ENCODE data around the gene PDP2. TPM values are rescaled to one million over a fixed set of nuclear protein-coding genes. Genes with fewer than 3 reads are reported as not detected.

The PDP2 gene
- total RNA-seq, 2 experiments from 2014 or later = 3.3 to 5.9 TPM

- Mint-ChIP-seq H3K27me3 (no peaks in the 10 kb centered on the region), H3K36me3 (ENCODE audit: low read depth) (no peaks in the 10 kb centered on the region), H3K9me3 (no peaks in the 10 kb centered on the region), H3K27ac (no peak overlapping the region), H3K4me1 (ENCODE audit: low read depth) (no peaks in the 10 kb centered on the region), H3K4me3 (no peak overlapping the region)
- Histone ChIP-seq H3K4me3 (ENCODE audit: low read length) (no peak overlapping the region), H3K9me3 (ENCODE audit: control insufficient read depth in 1 of 2, insufficient read depth in 1 of 2, low read length in 2 of 2) (no peaks in the 10 kb centered on the region), H3K27me3 (ENCODE audit: control insufficient read depth in 1 of 2, insufficient read depth in 2 of 2, low read length in 2 of 2) (no peaks in the 10 kb centered on the region), H3K4me1 (ENCODE audit: insufficient read depth, low read length) (peaks cover 3% of the 10 kb centered on the region), H3K36me3 (ENCODE audit: insufficient read depth, low read length) (no peaks in the 10 kb centered on the region), H3K27ac (ENCODE audit: low read depth in 1 of 2, low read length in 2 of 2) (no peak overlapping the region)
- no peak for DNase-seq
- no peak for ATAC-seq (ENCODE audit: poor library complexity)
- POLR2A ChIA-PET = no interaction called here
- intact Hi-C loops (cut with DNase I, micrococcal nuclease) = loop anchor here in 1 of 2 experiments (5.0 kb wide), 1 partner anchor 53 kb away; no protein-coding TSS in a partner anchor
- CTCF ChIA-PET = no interaction called here
- no peak for TF ChIP-seq CTCF (IDR thresholded peaks at IDR 0.05)
Measured at GRCh38 chr16:66899310-66899944, 19.1 kb downstream of the PDP2 start.

- DNase-seq (no peak), ATAC-seq (ENCODE audit: poor library complexity) (no peak)
- ChIA-PET CTCF (no interaction called here), POLR2A (no interaction called here)
- H3K27ac Mint-ChIP-seq = no peak overlapping the region
- no peak overlapping the region for H3K4me3 Mint-ChIP-seq
- no peaks in the 10 kb centered on the region for H3K27me3 Mint-ChIP-seq
- H3K36me3 Mint-ChIP-seq (ENCODE audit: low read depth) = no peaks in the 10 kb centered on the region
- H3K4me3 ChIP-seq (ENCODE audit: low read length) = no peak overlapping the region
- H3K4me1 ChIP-seq (ENCODE audit: insufficient read depth, low read length) = peaks cover 3% of the 10 kb centered on the region
- no peaks in the 10 kb centered on the region for H3K9me3 ChIP-seq (ENCODE audit: control insufficient read depth in 1 of 2, insufficient read depth in 1 of 2, low read length in 2 of 2)
- no peaks in the 10 kb centered on the region for H3K4me1 Mint-ChIP-seq (ENCODE audit: low read depth)
- TF ChIP-seq CTCF (IDR thresholded peaks at IDR 0.05) = no peak
- no peaks in the 10 kb centered on the region for H3K27me3 ChIP-seq (ENCODE audit: control insufficient read depth in 1 of 2, insufficient read depth in 2 of 2, low read length in 2 of 2)
- intact Hi-C loops (cut with DNase I, micrococcal nuclease) = loop anchor here in 1 of 2 experiments (5.0 kb wide), 1 partner anchor 52 kb away; no protein-coding TSS in a partner anchor
- H3K36me3 ChIP-seq (ENCODE audit: insufficient read depth, low read length) = no peaks in the 10 kb centered on the region
- H3K9me3 Mint-ChIP-seq = no peaks in the 10 kb centered on the region
- H3K27ac ChIP-seq (ENCODE audit: low read depth in 1 of 2, low read length in 2 of 2) = no peak overlapping the region
Measured at GRCh38 chr16:66899945-66900710, 19.8 kb downstream of the PDP2 start.

DNA sequence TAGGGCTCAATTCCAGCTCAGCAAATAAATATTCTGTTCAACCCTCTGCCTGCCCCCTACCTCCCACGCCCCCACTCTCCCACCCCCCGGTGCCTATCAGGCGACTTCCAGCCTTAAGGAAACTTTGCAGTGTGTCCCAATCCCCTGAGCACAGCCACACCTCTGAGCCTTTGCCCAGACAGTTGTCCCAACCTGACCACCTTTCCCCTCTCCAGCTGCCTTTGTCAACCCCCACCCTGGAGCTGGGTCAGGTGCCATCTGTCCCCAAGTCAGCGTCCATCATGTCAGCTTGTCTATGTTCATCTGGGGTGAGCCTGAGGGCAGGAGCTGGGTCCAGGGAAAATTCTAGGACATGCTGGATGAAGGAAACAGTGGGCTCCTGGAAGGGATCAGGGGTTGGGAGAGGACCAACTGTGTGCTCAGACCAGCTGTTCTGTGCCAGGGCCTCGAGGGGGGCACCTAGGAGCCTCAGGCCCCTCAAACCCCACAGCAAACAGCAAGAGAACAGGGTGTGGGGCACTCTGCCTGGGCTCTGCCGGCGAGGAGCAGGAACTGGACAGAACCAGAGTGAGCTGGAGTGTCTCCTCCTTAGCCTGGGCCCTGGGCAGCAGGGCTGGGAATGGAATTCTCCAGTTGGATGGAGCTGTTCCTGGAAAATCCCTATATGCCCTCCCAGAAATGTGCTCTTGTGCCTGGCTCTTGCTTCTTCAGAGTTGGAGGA, 20.6 kb downstream of the PDP2 start:
- H3K27ac Mint-ChIP-seq = no peak overlapping the region
- POLR2A ChIA-PET = no interaction called here
- CTCF ChIA-PET = no interaction called here
- H3K36me3 Mint-ChIP-seq (ENCODE audit: low read depth) = no peaks in the 10 kb centered on the region
- Histone ChIP-seq H3K27me3 (ENCODE audit: control insufficient read depth in 1 of 2, insufficient read depth in 2 of 2, low read length in 2 of 2) (no peaks in the 10 kb centered on the region), H3K36me3 (ENCODE audit: insufficient read depth, low read length) (no peaks in the 10 kb centered on the region), H3K4me3 (ENCODE audit: low read length) (no peak overlapping the region), H3K9me3 (ENCODE audit: control insufficient read depth in 1 of 2, insufficient read depth in 1 of 2, low read length in 2 of 2) (no peaks in the 10 kb centered on the region), H3K4me1 (ENCODE audit: insufficient read depth, low read length) (peaks cover 5% of the 10 kb centered on the region), H3K27ac (ENCODE audit: low read depth in 1 of 2, low read length in 2 of 2) (no peak overlapping the region)
- no peak for ATAC-seq (ENCODE audit: poor library complexity)
- intact Hi-C loops (cut with DNase I, micrococcal nuclease) = no loop called here
- DNase-seq = no peak
- no peaks in the 10 kb centered on the region for H3K9me3 Mint-ChIP-seq
- H3K27me3 Mint-ChIP-seq = no peaks in the 10 kb centered on the region
- H3K4me3 Mint-ChIP-seq = no peak overlapping the region
- H3K4me1 Mint-ChIP-seq (ENCODE audit: low read depth) = peaks cover 4% of the 10 kb centered on the region
- TF ChIP-seq CTCF (IDR thresholded peaks at IDR 0.05) = no peak

All from CD4-positive, alpha-beta T cell (primary cell).